Neural cell (in vitro differentiated cells): ENCODE results near the gene DNAJB6. TPM values are rescaled to one million over a fixed set of nuclear protein-coding genes. Genes with fewer than 3 reads are reported as not detected.

Source experiments
- H2AFZ ChIP-seq: fragments of 200-600, 300-800 bp; sonication (generic), shearing (Covaris generic); 2 replicates; pipeline ENCODE4 v1.6.0; 2014; ENCODE audit warnings: low read depth, mild to moderate bottlenecking, antibody characterized with exemption, low read length, moderate library complexity
- H3F3A ChIP-seq: fragments of 200-600 bp; shearing (Covaris generic); 2 replicates; pipeline ENCODE4 v1.6.1; 2016; ENCODE audit warnings: mild to moderate bottlenecking, moderate library complexity, mixed read lengths, antibody characterized with exemption, low read length; ENCODE audit not compliant: insufficient read depth, poor library complexity, severe bottlenecking
- H3K27ac ChIP-seq: fragments of 200-600, 300-800 bp; sonication (generic), shearing (Covaris generic); 2 replicates; pipeline ENCODE4 v1.5.1; 2014; ENCODE audit warnings: mild to moderate bottlenecking, low read length, moderate library complexity
- H3K27me3 ChIP-seq: fragments of 300-800, 200-600 bp; sonication (generic), shearing (Covaris generic); 2 replicates; pipeline ENCODE4 v1.6.0; 2014; ENCODE audit warnings: mild to moderate bottlenecking, low read depth, low read length, moderate library complexity; ENCODE audit not compliant: insufficient read depth
- H3K36me3 ChIP-seq: fragments of 300-800, 200-600 bp; sonication (generic), shearing (Covaris generic); 2 replicates; pipeline ENCODE4 v1.5.1; 2014; ENCODE audit warnings: mild to moderate bottlenecking, antibody characterized with exemption, low read length, moderate library complexity; ENCODE audit not compliant: insufficient read depth
- H3K4me2 ChIP-seq: fragments of 300-800, 200-600 bp; sonication (generic), shearing (Covaris generic); 2 replicates; pipeline ENCODE4 v1.6.0; 2014; ENCODE audit warnings: mild to moderate bottlenecking, low read length
- H3K4me3 ChIP-seq: fragments of 300-800, 200-600 bp; sonication (generic), shearing (Covaris generic); 2 replicates; pipeline ENCODE4 v1.5.1; 2014; ENCODE audit warnings: mild to moderate bottlenecking, low read length, moderate library complexity
- H3K79me2 ChIP-seq: fragments of 200-600 bp; shearing (Covaris generic); replicated peaks from 2 replicates; pipeline ENCODE4 v1.6.0; 2014; ENCODE audit warnings: mild to moderate bottlenecking, low read length, moderate library complexity; ENCODE audit not compliant: insufficient read depth
- H3K9ac ChIP-seq: fragments of 300-800, 200-600 bp; sonication (generic), shearing (Covaris generic); 2 replicates; pipeline ENCODE4 v1.6.1; 2016; ENCODE audit warnings: mild to moderate bottlenecking, low read length, mixed read lengths
- H3K9me2 ChIP-seq: fragments of 200-600 bp; shearing (Covaris generic); 2 replicates; pipeline ENCODE4 v1.6.1; 2016; ENCODE audit warnings: mild to moderate bottlenecking, low read length, mixed read lengths; ENCODE audit not compliant: insufficient read depth
- H3K9me3 ChIP-seq: fragments of 200-600, 300-800 bp; sonication (generic), shearing (Covaris generic); 2 replicates; pipeline ENCODE4 v1.6.1; 2016; ENCODE audit warnings: mild to moderate bottlenecking, mixed run types, low read length, moderate library complexity, mixed read lengths
- H4K20me1 ChIP-seq: fragments of 200-600 bp; shearing (Covaris generic); 2 replicates; pipeline ENCODE4 v1.6.1; 2016; ENCODE audit warnings: mild to moderate bottlenecking, mixed run types; ENCODE audit not compliant: insufficient read depth
- EP300 ChIP-seq: fragments of 450-650 bp; conservative IDR thresholded peaks from 2 replicates; pipeline ENCODE4 v1.6.1; 2014; ENCODE audit warnings: antibody characterized with exemption, mild to moderate bottlenecking, moderate library complexity; ENCODE audit not compliant: poor library complexity, severe bottlenecking
- EZH2 ChIP-seq: fragments of 200-600, 300-800 bp; shearing (Covaris generic), sonication (generic); IDR thresholded peaks from 2 replicates; pipeline ENCODE4 v1.6.1; 2014; ENCODE audit warnings: antibody characterized with exemption, low read length, borderline replicate concordance, mild to moderate bottlenecking; ENCODE audit not compliant: insufficient read depth, poor library complexity, severe bottlenecking
- MXI1 ChIP-seq: fragments of 450-650 bp; conservative IDR thresholded peaks from 2 replicates; pipeline ENCODE4 v1.6.1; 2014; ENCODE audit warnings: antibody characterized with exemption, mild to moderate bottlenecking; ENCODE audit not compliant: poor library complexity, severe bottlenecking
- POLR2AphosphoS5 ChIP-seq: IDR thresholded peaks from 2 replicates; pipeline ENCODE4 v1.6.1; 2012
- RAD21 ChIP-seq: fragments of 450-650 bp; conservative IDR thresholded peaks from 2 replicates; pipeline ENCODE4 v1.6.1; 2014; ENCODE audit warnings: antibody characterized with exemption, mild to moderate bottlenecking, moderate library complexity
- SMC3 ChIP-seq: fragments of 450-650 bp; conservative IDR thresholded peaks from 2 replicates; pipeline ENCODE4 v1.6.1; 2014; ENCODE audit warnings: antibody characterized with exemption, mild to moderate bottlenecking, moderate library complexity; ENCODE audit not compliant: poor library complexity
- TAF1 ChIP-seq: IDR thresholded peaks from 2 replicates; pipeline ENCODE4 v1.6.1; 2012; ENCODE audit warnings: low read depth
- polyA plus RNA-seq: library from polyadenylated mRNA; depleted of rRNA; stranded (reverse); fragments of >200 nt; gene quantifications from 2 replicates; pipeline ENCODE4 v1.2.3, GENCODE V29; 2014
- TF ChIP-seq, protein P1 (sequence below): fragments of 450-650 bp; IDR thresholded peaks from 2 replicates; pipeline ENCODE4 v1.5.1; 2014; ENCODE audit warnings: antibody characterized with exemption, mild to moderate bottlenecking, moderate library complexity; ENCODE audit not compliant: poor library complexity, severe bottlenecking
- TF ChIP-seq, protein P2 (sequence below): IDR thresholded peaks from 2 replicates; pipeline ENCODE4 v1.6.1; 2012; ENCODE audit warnings: borderline replicate concordance

Gene DNAJB6
- polyA plus RNA-seq, 1 donor from 2014 or later: 427 TPM

DNA sequence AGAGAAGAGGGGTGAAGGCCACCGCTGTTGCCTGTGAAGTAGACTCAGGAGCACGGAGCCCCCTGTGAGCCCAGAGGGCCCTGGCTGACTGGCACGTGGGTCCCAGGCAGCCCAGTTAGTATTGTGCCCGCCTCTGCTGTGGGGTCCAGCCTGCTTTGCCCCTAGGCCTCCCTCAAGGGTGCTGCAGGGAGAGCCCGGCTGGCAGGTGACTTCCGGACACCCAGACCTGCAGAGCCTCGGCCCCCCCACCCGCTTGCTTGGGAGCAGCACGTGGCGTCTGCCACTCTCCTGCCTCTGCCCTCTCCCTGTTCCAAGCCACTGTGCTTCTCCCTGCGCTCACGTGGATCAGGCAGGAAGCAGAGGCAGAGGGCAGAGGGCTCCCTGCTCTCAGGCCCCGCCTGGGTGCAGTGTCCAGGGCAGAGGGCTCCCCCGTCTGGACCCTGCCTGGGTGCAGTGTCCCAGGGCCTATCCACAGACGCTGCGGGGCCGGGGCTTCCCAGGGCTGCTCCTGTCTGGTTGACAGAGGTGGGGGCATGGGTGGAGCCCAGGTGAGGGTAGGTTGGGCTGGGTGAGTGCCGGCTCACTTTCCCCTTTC is 88.4 kb downstream of the DNAJB6 start:
- H3K9me3 ChIP-seq: no peaks in the 10 kb centered on the region
- no peak overlapping the region for H3K27ac ChIP-seq
- no peaks in the 10 kb centered on the region for H4K20me1 ChIP-seq
- no peak overlapping the region for H3K4me3 ChIP-seq
- TF ChIP-seq MXI1: no peak
- no peak for TF ChIP-seq EP300
- no peak for TF ChIP-seq RAD21
- TF ChIP-seq, protein P1, sequence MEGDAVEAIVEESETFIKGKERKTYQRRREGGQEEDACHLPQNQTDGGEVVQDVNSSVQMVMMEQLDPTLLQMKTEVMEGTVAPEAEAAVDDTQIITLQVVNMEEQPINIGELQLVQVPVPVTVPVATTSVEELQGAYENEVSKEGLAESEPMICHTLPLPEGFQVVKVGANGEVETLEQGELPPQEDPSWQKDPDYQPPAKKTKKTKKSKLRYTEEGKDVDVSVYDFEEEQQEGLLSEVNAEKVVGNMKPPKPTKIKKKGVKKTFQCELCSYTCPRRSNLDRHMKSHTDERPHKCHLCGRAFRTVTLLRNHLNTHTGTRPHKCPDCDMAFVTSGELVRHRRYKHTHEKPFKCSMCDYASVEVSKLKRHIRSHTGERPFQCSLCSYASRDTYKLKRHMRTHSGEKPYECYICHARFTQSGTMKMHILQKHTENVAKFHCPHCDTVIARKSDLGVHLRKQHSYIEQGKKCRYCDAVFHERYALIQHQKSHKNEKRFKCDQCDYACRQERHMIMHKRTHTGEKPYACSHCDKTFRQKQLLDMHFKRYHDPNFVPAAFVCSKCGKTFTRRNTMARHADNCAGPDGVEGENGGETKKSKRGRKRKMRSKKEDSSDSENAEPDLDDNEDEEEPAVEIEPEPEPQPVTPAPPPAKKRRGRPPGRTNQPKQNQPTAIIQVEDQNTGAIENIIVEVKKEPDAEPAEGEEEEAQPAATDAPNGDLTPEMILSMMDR: no peak
- no peak for TF ChIP-seq SMC3
- TF ChIP-seq POLR2AphosphoS5: no peak
- TF ChIP-seq, protein P2, sequence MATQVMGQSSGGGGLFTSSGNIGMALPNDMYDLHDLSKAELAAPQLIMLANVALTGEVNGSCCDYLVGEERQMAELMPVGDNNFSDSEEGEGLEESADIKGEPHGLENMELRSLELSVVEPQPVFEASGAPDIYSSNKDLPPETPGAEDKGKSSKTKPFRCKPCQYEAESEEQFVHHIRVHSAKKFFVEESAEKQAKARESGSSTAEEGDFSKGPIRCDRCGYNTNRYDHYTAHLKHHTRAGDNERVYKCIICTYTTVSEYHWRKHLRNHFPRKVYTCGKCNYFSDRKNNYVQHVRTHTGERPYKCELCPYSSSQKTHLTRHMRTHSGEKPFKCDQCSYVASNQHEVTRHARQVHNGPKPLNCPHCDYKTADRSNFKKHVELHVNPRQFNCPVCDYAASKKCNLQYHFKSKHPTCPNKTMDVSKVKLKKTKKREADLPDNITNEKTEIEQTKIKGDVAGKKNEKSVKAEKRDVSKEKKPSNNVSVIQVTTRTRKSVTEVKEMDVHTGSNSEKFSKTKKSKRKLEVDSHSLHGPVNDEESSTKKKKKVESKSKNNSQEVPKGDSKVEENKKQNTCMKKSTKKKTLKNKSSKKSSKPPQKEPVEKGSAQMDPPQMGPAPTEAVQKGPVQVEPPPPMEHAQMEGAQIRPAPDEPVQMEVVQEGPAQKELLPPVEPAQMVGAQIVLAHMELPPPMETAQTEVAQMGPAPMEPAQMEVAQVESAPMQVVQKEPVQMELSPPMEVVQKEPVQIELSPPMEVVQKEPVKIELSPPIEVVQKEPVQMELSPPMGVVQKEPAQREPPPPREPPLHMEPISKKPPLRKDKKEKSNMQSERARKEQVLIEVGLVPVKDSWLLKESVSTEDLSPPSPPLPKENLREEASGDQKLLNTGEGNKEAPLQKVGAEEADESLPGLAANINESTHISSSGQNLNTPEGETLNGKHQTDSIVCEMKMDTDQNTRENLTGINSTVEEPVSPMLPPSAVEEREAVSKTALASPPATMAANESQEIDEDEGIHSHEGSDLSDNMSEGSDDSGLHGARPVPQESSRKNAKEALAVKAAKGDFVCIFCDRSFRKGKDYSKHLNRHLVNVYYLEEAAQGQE: no peak
- no peak for TF ChIP-seq TAF1
- no peak for TF ChIP-seq EZH2
- H3K27me3 ChIP-seq: no peaks in the 10 kb centered on the region
- no peaks in the 10 kb centered on the region for H3K79me2 ChIP-seq
- H3K9ac ChIP-seq: no peak overlapping the region
- no peaks in the 10 kb centered on the region for H3K36me3 ChIP-seq
- H3K4me2 ChIP-seq: no peak overlapping the region
- H3K9me2 ChIP-seq: no peaks in the 10 kb centered on the region
- no peaks in the 10 kb centered on the region for H3F3A ChIP-seq
- no peak overlapping the region for H2AFZ ChIP-seq

DNA sequence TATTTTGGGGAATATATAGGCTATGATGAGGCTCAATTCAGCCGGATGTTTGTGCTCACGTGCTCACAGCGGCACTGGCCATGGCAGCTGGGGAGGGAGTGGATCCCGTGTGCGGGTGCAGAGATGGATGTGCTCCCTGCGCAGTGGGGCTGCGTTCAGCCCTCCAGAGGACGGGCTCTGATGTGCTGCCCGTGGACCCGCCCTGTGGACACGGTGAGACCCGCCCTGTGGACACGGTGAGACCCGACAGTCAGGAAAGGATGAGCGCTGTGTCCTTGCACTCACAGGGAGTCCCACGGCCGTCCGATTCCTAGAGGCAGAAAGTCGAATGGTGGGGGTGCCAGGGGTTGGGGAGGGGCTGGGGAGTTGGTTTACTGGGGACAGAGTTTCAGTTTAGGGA is 89.0 kb downstream of the DNAJB6 start:
- Histone ChIP-seq H3K36me3 (no peaks in the 10 kb centered on the region), H3K4me2 (no peak overlapping the region), H3K9me2 (no peaks in the 10 kb centered on the region), H3K9me3 (no peaks in the 10 kb centered on the region), H3K27me3 (no peaks in the 10 kb centered on the region), H3F3A (no peaks in the 10 kb centered on the region), H3K27ac (no peak overlapping the region), H3K4me3 (no peak overlapping the region), H3K79me2 (no peaks in the 10 kb centered on the region), H4K20me1 (no peaks in the 10 kb centered on the region), H3K9ac (no peak overlapping the region), H2AFZ (no peak overlapping the region)
- TF ChIP-seq SMC3: no peak
- TF ChIP-seq MXI1: no peak
- no peak for TF ChIP-seq POLR2AphosphoS5
- TF ChIP-seq TAF1: no peak
- TF ChIP-seq, protein P2: no peak
- no peak for TF ChIP-seq EZH2
- TF ChIP-seq EP300: no peak
- TF ChIP-seq, protein P1: no peak
- TF ChIP-seq RAD21: no peak
